Peyer's patch (tissue), 4 donors: Measurements from ENCODE around the gene SIPA1L3.

Source experiments
- POLR2A ChIP-seq, 2 donors: fragments of 450-650 bp; IDR thresholded peaks; one replicate each; pipeline ENCODE4 v1.5.1; 2017; ENCODE audit warnings: antibody characterized with exemption in 2 of 2, mild to moderate bottlenecking in 2 of 2, moderate library complexity in 2 of 2
- TF ChIP-seq, protein P1 (sequence below), 6 experiments: fragments of 450-650 bp in 4 of 6; fragments of 200-600 bp in 2 of 6; sonication (generic) in 1 of 6; IDR thresholded peaks; one replicate each; pipeline ENCODE4 v1.5.1; 2017 to 2019; ENCODE audit warnings: antibody characterized with exemption in 6 of 6, mild to moderate bottlenecking in 3 of 6, moderate library complexity in 1 of 6

DNA sequence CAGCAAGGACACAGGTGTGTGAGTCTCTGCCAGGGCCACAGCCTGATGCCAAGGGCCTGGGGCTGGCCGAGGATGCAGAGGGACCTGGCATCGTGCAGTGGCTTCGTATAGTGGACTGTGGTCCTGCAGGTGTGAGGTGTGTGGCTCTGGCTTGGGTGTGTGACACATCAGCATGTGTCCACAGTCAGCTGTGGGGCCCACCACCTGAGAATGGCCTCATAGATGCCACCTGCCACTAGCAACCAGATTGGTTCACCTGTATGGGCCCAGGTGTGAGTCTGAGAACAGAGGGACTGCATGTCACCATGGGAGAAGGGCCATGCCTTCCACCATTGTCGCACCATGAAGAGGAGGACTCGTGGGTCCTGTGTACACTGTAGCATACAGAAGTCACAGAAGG, 346.8 kb downstream of the SIPA1L3 start:
- TF ChIP-seq, protein P1, sequence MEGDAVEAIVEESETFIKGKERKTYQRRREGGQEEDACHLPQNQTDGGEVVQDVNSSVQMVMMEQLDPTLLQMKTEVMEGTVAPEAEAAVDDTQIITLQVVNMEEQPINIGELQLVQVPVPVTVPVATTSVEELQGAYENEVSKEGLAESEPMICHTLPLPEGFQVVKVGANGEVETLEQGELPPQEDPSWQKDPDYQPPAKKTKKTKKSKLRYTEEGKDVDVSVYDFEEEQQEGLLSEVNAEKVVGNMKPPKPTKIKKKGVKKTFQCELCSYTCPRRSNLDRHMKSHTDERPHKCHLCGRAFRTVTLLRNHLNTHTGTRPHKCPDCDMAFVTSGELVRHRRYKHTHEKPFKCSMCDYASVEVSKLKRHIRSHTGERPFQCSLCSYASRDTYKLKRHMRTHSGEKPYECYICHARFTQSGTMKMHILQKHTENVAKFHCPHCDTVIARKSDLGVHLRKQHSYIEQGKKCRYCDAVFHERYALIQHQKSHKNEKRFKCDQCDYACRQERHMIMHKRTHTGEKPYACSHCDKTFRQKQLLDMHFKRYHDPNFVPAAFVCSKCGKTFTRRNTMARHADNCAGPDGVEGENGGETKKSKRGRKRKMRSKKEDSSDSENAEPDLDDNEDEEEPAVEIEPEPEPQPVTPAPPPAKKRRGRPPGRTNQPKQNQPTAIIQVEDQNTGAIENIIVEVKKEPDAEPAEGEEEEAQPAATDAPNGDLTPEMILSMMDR (IDR thresholded peaks at IDR 0.05) = no peak
- TF ChIP-seq POLR2A (IDR thresholded peaks at IDR 0.05) = no peak
